AG08396 (cell line): ENCODE measurements around the gene DENND4B.

Experiments used
- DNase-seq: peaks from one replicate; pipeline ENCODE4 v3.0.0; 2012; ENCODE audit warnings: low spot score, mixed read lengths

Gene DENND4B

GRCh38 chr1:153968408-153968807, 21.9 kb upstream of the DENND4B start:
- no peak for DNase-seq

GRCh38 chr1:153968000-153968363, 21.5 kb upstream of the DENND4B start:
- DNase-seq: no peak

- peak; percentile 91 for DNase-seq
Measured at GRCh38 chr1:153967107-153967999, 20.8 kb upstream of the DENND4B start, which contains the start of gene CREB3L4. Gene CREB3L4 (plus strand): TSS chr1:153967902. CDS start chr1:153968526, 624 bp downstream.

- DNase-seq: no peak
Measured at GRCh38 chr1:153963850-153964331, 17.4 kb upstream of the DENND4B start.

GRCh38 chr1:153963030-153963849, 16.7 kb upstream of the DENND4B start, which contains the start of gene SLC39A1:
Gene SLC39A1 (minus strand): TSS chr1:153963537. CDS start chr1:153962715, 822 bp downstream.
- peak; percentile 94 for DNase-seq

GRCh38 chr1:153962088-153963029, 15.8 kb upstream of the DENND4B start:
- peak; percentile 52 for DNase-seq

GRCh38 chr1:153961421-153961820, 14.9 kb upstream of the DENND4B start:
- no peak for DNase-seq

- DNase-seq: no peak
Measured at GRCh38 chr1:153960206-153960605, 13.7 kb upstream of the DENND4B start.

GRCh38 chr1:153959454-153959853, 12.9 kb upstream of the DENND4B start:
- no peak for DNase-seq

- no peak for DNase-seq
Measured at GRCh38 chr1:153958961-153959260, 12.4 kb upstream of the DENND4B start.

GRCh38 chr1:153958111-153958960, 11.8 kb upstream of the DENND4B start, which contains the start of gene CRTC2:
Gene CRTC2 (minus strand): TSS chr1:153958612. CDS start chr1:153958497, 115 bp downstream.
- peak; percentile 98 for DNase-seq

GRCh38 chr1:153957744-153958110, 11.2 kb upstream of the DENND4B start:
- no peak for DNase-seq

- no peak for DNase-seq
Measured at GRCh38 chr1:153956997-153957715, 10.6 kb upstream of the DENND4B start.

GRCh38 chr1:153954826-153955225, 8.3 kb upstream of the DENND4B start:
- no peak for DNase-seq

GRCh38 chr1:153953859-153954365, 7.4 kb upstream of the DENND4B start:
- DNase-seq: no peak

GRCh38 chr1:153951801-153952200, 5.3 kb upstream of the DENND4B start:
- no peak for DNase-seq

GRCh38 chr1:153951183-153951582, 4.7 kb upstream of the DENND4B start:
- DNase-seq: no peak

GRCh38 chr1:153945795-153946621, 510 bp downstream of the DENND4B start:
- peak; percentile 89 for DNase-seq
